H1 (cell line): ENCODE measurements around the gene PCCA. TPM values are rescaled to one million over a fixed set of nuclear protein-coding genes. Genes with fewer than 3 reads are reported as not detected.

Experiments
- CHD1 ChIP-seq: IDR thresholded peaks from 2 replicates; pipeline ENCODE4 v1.6.1; 2012; ENCODE audit warnings: low read depth, low read length, improper control_type of control experiment
- CHD7 ChIP-seq: fragments of 300-600 bp; sonication (generic); IDR thresholded peaks from 2 replicates; pipeline ENCODE4 v1.7.1; 2012; ENCODE audit warnings: low read length, moderate library complexity, mild to moderate bottlenecking, inconsistent platforms; ENCODE audit not compliant: insufficient replicate concordance
- CREB1 ChIP-seq: IDR thresholded peaks from 2 replicates; pipeline ENCODE4 v1.6.1; 2012; ENCODE audit warnings: inconsistent platforms
- E2F6 ChIP-seq: IDR thresholded peaks from 2 replicates; pipeline ENCODE4 v1.6.1; 2012; ENCODE audit warnings: inconsistent platforms
- SAP30 ChIP-seq: fragments of 300-600 bp; sonication (generic); IDR thresholded peaks from 2 replicates; pipeline ENCODE4 v1.7.1; 2012; ENCODE audit warnings: low read length, moderate library complexity, mild to moderate bottlenecking, inconsistent platforms; ENCODE audit not compliant: insufficient read depth, insufficient replicate concordance
- TAF1 ChIP-seq: IDR thresholded peaks from 2 replicates; pipeline ENCODE4 v1.6.1; 2011; ENCODE audit warnings: mild to moderate bottlenecking, low read depth, low read length
- polyA plus RNA-seq, 7 experiments: library from polyadenylated mRNA; depleted of rRNA in 3 of 7; stranded (reverse) in 5 of 7; unstranded in 2 of 7; fragments of >200 nt in 5 of 7; fragments of 200-250 nt in 2 of 7; gene quantifications; 1 replicate in 5 of 7; 2 replicates in 1 of 7; 4 replicates in 1 of 7; pipeline versions ENCODE4 v1.2.1 to v1.2.3, GENCODE V29; 2011 to 2013; ENCODE audit warnings: missing spikeins in 2 of 7, mixed read lengths in 2 of 7
- total RNA-seq: library from RNA; stranded (reverse); fragmentation: NEBNext Ultra II Directional; extraction: Animal tissue kit (Norgen Biotek cat#: 25700); gene quantifications from 2 replicates; pipeline ENCODE4 v1.2.1, GENCODE V29; 2021

PCCA gene
- total and polyA plus RNA-seq, 2 of the 8 experiments (the other 6 are each of a cell fraction or from before 2014, with no cell fraction given), result 18.4 to 49.8 TPM

- TF ChIP-seq CHD7 (no peak), CREB1 (no peak), TAF1 (no peak), SAP30 (no peak), E2F6 (no peak), CHD1 (no peak)
These were observed 90.4 kb downstream of the PCCA start (continued) for GRCh38 chr13:100179276-100179675.
